SK-N-MC (cell line): ENCODE results near the gene CDKAL1.

ENCODE experiments used
- EZH2 ChIP-seq: fragments of 200-600 bp; sonication (generic); IDR thresholded peaks from one replicate; pipeline ENCODE4 v1.6.1; 2017; ENCODE audit warnings: antibody characterized with exemption
- FOXP2 ChIP-seq: optimal IDR thresholded peaks from 2 replicates; pipeline ENCODE3; 2011; ENCODE audit warnings: mild to moderate bottlenecking, moderate library complexity; ENCODE audit not compliant: insufficient read depth; ENCODE audit errors: extremely low read length, control extremely low read depth

- TF ChIP-seq EZH2 (no peak), FOXP2 (no peak)
Observed at GRCh38 chr6:20927130-20927860, 393.0 kb downstream of the CDKAL1 start.
